ENCODE results near the gene PLVAP. TPM values are rescaled to one million over a fixed set of nuclear protein-coding genes. Genes with fewer than 3 reads are reported as not detected.

The PLVAP gene
- total RNA-seq, 1 donor from 2014 or later = not detected

- H3K4me3 Mint-ChIP-seq (ENCODE audit: low read depth) = peak overlapping the region; percentile 47
- intact Hi-C loops (cut with micrococcal nuclease) = no loop called here
- H3K27ac Mint-ChIP-seq = no peak overlapping the region
- H3K27me3 Mint-ChIP-seq (ENCODE audit: low read depth) = peaks cover 9% of the 10 kb centered on the region
- H3K36me3 Mint-ChIP-seq (ENCODE audit: low read depth) = peaks cover 16% of the 10 kb centered on the region
- DNase-seq (ENCODE audit: low spot score) = peak; percentile 43
- H3K4me1 Mint-ChIP-seq (ENCODE audit: low read depth) = peaks cover 15% of the 10 kb centered on the region
- no peaks in the 10 kb centered on the region for H3K9me3 Mint-ChIP-seq
Measured at GRCh38 chr19:17332677-17333581, 44.2 kb downstream of the PLVAP start.

- Mint-ChIP-seq H3K27me3 (ENCODE audit: low read depth) (peaks cover 9% of the 10 kb centered on the region), H3K27ac (no peak overlapping the region), H3K4me1 (ENCODE audit: low read depth) (peaks cover 15% of the 10 kb centered on the region), H3K36me3 (ENCODE audit: low read depth) (peaks cover 16% of the 10 kb centered on the region), H3K4me3 (ENCODE audit: low read depth) (no peak overlapping the region), H3K9me3 (no peaks in the 10 kb centered on the region)
- no peak for DNase-seq (ENCODE audit: low spot score)
- intact Hi-C loops (cut with micrococcal nuclease) = no loop called here
Measured at GRCh38 chr19:17332360-17332676, 44.8 kb downstream of the PLVAP start.

DNA sequence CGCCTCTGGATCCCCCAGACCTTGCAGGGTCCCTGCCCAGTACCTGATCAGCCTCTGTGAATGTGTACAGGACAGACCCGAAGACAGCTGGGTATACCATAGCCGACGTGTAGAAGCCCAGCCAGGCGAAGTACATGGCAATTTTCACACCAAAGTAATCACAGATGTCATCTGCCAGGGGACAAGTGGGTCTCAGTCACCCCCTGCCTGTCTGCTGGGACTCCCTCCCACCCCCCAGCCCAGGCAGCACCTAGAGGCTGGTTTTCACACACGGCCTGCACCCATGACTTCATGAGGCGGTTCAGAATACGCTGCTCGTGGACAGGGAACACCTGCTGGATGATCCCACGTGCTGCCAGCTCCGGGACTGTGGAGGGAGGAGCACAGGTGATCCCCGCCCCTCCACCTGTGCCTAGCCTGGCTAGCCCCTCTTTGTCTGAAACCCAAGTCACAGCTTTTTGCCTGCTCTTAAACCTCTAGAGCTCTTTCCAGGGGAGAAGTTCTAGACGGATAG, 46.0 kb downstream of the PLVAP start:
- H3K9me3 Mint-ChIP-seq = no peaks in the 10 kb centered on the region
- peaks cover 9% of the 10 kb centered on the region for H3K27me3 Mint-ChIP-seq (ENCODE audit: low read depth)
- H3K27ac Mint-ChIP-seq = no peak overlapping the region
- peaks cover 14% of the 10 kb centered on the region for H3K4me1 Mint-ChIP-seq (ENCODE audit: low read depth)
- H3K36me3 Mint-ChIP-seq (ENCODE audit: low read depth) = peaks cover 16% of the 10 kb centered on the region
- intact Hi-C loops (cut with micrococcal nuclease) = no loop called here
- DNase-seq (ENCODE audit: low spot score) = no peak
- H3K4me3 Mint-ChIP-seq (ENCODE audit: low read depth) = no peak overlapping the region

DNA sequence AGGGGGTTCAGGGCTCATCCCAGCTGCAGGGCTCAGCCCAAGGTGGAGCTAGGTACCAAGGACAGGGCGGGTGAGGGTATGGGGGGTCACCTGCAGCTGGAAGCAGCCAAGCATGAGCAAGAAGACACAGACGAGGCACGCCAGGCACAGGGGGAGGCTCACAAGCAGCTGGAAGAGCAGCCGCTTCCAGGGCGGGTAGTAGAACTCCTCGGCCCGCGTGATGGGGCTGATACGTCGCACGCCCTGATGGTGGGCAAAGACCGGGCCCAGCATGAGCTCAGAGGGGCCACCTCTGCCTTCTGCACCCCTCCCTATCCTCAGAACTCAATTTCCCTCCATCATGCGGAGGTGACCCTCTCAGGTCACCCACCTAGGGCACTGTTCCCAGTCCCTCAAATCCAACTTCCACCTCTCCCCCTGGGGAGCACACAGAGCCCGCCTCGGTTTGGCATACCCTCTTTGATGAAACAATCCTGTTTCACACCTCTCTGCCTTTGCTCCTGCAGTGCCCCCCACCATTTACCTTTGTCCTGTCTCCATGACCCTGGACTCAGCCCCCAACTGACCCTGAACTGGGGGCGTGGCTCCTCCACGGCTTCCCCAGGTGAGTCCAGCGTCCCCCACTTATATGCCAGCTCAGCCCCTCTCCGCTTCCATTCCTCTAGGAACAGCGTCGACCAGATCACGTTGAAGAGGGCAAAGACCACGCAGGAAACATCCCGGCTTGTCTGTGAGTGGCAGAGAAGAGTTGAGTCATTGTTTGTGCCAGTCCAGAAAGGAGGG, 46.7 kb downstream of the PLVAP start:
- no peak for DNase-seq (ENCODE audit: low spot score)
- Mint-ChIP-seq H3K4me3 (ENCODE audit: low read depth) (no peak overlapping the region), H3K9me3 (no peaks in the 10 kb centered on the region), H3K4me1 (ENCODE audit: low read depth) (peaks cover 14% of the 10 kb centered on the region), H3K36me3 (ENCODE audit: low read depth) (peaks cover 16% of the 10 kb centered on the region), H3K27ac (no peak overlapping the region), H3K27me3 (ENCODE audit: low read depth) (peaks cover 9% of the 10 kb centered on the region)
- intact Hi-C loops (cut with micrococcal nuclease) = no loop called here

DNA sequence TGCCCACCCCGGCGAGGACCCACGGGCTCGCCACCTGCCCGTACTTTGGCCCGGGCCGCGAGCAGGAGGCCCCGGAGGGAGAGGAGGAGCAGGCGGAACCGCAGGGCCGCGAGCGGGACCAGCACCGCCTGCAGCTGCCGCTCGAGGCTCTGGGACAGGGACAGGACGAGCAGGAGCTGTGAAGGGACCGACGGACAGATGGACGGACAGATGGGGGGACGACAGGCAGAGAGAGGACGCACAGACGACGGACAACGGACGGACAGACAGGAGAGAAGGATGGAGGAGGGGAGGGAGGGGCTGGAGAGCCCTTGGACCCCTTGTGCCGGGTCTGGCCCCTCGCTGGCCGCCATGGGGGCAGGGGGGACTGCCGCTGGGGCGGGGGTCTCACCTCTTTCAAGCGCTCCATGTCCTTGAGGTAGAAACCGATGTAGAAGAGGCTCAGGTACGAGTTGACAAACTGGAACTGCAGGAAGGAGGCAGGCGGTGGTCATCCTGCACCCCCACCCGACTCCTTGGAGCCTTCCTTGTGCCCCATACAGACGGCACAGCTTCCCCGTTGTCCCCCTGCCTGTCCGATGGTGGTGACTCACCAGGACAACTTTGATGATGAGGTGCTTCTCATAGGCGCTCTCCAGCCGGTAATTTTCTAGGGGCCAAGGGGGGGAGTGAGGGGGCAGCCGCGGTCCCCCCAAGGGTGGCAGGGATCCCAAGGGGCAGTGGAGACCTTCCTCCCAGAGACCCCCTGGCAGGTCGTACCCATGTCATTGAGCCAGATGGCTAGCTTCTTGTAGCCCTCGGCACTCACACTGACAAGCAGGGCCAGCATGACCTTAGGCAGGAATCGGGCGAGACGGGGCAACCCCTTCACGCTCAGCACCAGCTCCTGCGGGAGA, 47.5 kb downstream of the PLVAP start:
- no peak for DNase-seq (ENCODE audit: low spot score)
- H3K4me1 Mint-ChIP-seq (ENCODE audit: low read depth) = peaks cover 8% of the 10 kb centered on the region
- H3K4me3 Mint-ChIP-seq (ENCODE audit: low read depth) = peak overlapping the region; percentile 52
- no peak overlapping the region for H3K27ac Mint-ChIP-seq
- intact Hi-C loops (cut with micrococcal nuclease) = no loop called here
- peaks cover 9% of the 10 kb centered on the region for H3K27me3 Mint-ChIP-seq (ENCODE audit: low read depth)
- peaks cover 16% of the 10 kb centered on the region for H3K36me3 Mint-ChIP-seq (ENCODE audit: low read depth)
- H3K9me3 Mint-ChIP-seq = no peaks in the 10 kb centered on the region

DNA sequence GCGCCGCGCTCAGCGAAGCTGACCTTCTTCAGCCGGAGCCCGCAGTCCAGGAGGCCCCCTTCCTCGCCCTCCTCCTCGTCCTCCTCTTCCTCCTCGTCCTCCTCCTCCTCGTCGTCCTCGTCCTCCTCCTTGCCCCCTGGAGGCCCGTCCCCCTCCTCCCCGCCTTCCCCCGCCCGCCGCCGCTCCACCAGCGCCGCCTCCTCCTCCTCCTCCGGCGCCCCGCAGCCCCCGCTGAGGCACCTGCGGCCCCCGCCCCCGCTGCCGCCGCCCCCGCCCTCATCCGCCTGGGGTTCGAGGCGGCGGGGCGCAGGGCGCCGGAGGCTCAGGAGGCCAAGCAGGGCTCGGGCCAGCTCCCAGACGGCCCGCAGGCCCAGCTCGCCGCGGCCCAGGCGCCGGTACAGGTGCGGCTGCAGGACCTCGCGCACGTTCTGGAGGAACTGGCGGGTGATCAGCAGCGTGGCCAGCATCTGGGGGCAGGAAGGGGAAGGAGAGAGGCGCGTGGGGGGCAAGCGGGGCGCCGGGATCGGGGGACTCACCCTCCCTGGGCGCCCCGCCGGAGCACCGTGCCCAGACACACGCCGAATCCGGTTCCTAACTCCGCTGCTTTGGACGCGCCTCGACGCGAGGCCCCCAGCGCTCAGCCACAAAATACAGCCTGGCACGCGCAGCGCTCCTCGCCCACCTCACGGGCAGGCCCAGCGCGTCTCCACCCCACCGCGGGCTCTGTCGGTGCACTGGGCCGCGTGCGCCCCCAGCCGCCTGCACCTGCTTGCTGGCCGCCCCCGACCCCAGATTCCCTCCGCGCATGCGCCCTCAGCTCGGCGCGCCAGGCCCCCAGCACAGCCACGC, 48.4 kb downstream of the PLVAP start:
- H3K9me3 Mint-ChIP-seq = no peaks in the 10 kb centered on the region
- no peak for DNase-seq (ENCODE audit: low spot score)
- peaks cover 6% of the 10 kb centered on the region for H3K4me1 Mint-ChIP-seq (ENCODE audit: low read depth)
- peak overlapping the region; percentile 49 for H3K4me3 Mint-ChIP-seq (ENCODE audit: low read depth)
- H3K27ac Mint-ChIP-seq = no peak overlapping the region
- peaks cover 13% of the 10 kb centered on the region for H3K36me3 Mint-ChIP-seq (ENCODE audit: low read depth)
- H3K27me3 Mint-ChIP-seq (ENCODE audit: low read depth) = peaks cover 9% of the 10 kb centered on the region
- intact Hi-C loops (cut with micrococcal nuclease) = loop anchor here (1.0 kb wide), 1 partner anchor 19 kb away; the partner anchor contains the start of gene DDA1

- Mint-ChIP-seq H3K27ac (no peak overlapping the region), H3K36me3 (ENCODE audit: low read depth) (peaks cover 12% of the 10 kb centered on the region), H3K4me3 (ENCODE audit: low read depth) (peak overlapping the region; percentile 59), H3K27me3 (ENCODE audit: low read depth) (peaks cover 9% of the 10 kb centered on the region), H3K4me1 (ENCODE audit: low read depth) (peaks cover 4% of the 10 kb centered on the region), H3K9me3 (no peaks in the 10 kb centered on the region)
- DNase-seq (ENCODE audit: low spot score) = no peak
- intact Hi-C loops (cut with micrococcal nuclease) = loop anchor here (1.0 kb wide), 1 partner anchor 19 kb away; the partner anchor contains the start of gene DDA1
Measured at GRCh38 chr19:17327654-17328516, 49.3 kb downstream of the PLVAP start.

DNA sequence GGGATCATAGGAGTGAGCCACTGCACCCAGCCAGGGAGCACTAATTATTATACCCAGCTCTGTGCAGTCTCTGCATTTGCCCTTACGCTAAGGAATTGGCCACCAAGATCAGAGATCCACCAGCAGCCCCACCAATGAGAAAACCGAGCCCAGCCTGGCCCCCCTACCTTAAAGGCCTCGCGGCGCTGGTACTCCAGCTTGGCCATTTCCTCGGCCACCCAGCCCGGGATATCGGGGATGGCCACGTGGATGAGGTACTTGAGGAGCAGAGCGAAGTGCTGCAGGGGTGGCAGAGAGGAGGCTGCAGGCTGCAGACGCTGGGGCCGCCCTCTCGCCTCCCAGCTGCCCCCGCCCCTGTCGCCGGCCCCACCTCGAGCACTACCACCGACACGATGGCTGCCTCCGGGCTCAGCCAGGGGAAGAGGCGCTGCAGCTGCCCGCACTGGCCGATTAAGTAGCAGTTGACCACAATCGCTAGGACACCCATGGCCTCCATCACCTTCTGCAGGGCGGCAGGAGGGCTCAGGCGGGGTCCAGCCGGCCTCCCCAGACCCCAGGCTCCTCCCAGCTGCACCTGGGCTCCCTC, 50.0 kb downstream of the PLVAP start:
- Mint-ChIP-seq H3K4me1 (ENCODE audit: low read depth) (no peaks in the 10 kb centered on the region), H3K36me3 (ENCODE audit: low read depth) (peaks cover 12% of the 10 kb centered on the region), H3K4me3 (ENCODE audit: low read depth) (no peak overlapping the region), H3K27ac (no peak overlapping the region), H3K27me3 (ENCODE audit: low read depth) (peaks cover 9% of the 10 kb centered on the region), H3K9me3 (no peaks in the 10 kb centered on the region)
- DNase-seq (ENCODE audit: low spot score) = no peak
- intact Hi-C loops (cut with micrococcal nuclease) = no loop called here

- Mint-ChIP-seq H3K27me3 (ENCODE audit: low read depth) (peaks cover 9% of the 10 kb centered on the region), H3K4me3 (ENCODE audit: low read depth) (no peak overlapping the region), H3K9me3 (no peaks in the 10 kb centered on the region), H3K4me1 (ENCODE audit: low read depth) (no peaks in the 10 kb centered on the region), H3K27ac (no peak overlapping the region), H3K36me3 (ENCODE audit: low read depth) (peaks cover 14% of the 10 kb centered on the region)
- no peak for DNase-seq (ENCODE audit: low spot score)
- intact Hi-C loops (cut with micrococcal nuclease) = no loop called here
Measured at GRCh38 chr19:17326595-17326966, 50.6 kb downstream of the PLVAP start.

DNA sequence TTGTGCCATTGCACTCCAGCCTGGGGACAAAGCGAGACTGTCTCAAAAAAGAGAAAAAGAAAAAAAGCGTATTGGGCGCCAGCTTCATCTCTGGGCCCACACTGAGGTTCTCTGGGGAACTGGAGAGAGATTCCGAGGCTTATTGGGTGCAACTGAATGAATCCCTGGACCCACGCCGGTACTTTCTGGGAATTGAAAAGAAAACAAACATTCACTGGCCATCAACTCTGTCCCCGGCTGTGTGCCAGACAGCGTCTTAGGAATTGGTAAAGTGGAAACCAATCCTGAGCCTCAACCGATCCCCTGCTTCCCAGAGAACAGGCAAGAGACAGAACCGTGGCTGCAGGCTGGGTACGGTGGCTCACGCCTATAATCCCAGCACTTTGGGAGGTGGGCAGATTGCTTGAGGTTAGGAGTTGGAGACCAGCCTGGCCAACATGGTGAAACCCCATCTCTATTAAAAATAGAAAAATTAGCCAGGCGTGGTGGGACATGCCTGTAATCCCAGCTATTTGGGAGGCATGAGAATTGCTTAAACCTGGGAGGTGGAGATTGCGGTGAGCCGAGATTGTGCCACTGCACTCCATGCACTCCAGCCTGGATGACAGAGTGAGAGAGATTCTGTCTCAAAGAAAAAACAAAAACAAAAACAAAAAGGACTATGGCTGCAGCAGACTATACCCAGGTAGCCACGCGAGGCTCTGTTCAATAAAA, 51.1 kb downstream of the PLVAP start:
- H3K27ac Mint-ChIP-seq = no peak overlapping the region
- intact Hi-C loops (cut with micrococcal nuclease) = no loop called here
- no peaks in the 10 kb centered on the region for H3K4me1 Mint-ChIP-seq (ENCODE audit: low read depth)
- H3K4me3 Mint-ChIP-seq (ENCODE audit: low read depth) = no peak overlapping the region
- peaks cover 9% of the 10 kb centered on the region for H3K27me3 Mint-ChIP-seq (ENCODE audit: low read depth)
- peaks cover 15% of the 10 kb centered on the region for H3K36me3 Mint-ChIP-seq (ENCODE audit: low read depth)
- no peak for DNase-seq (ENCODE audit: low spot score)
- H3K9me3 Mint-ChIP-seq = no peaks in the 10 kb centered on the region

Data from activated T-helper 2 cell treated with anti-CD3 and anti-CD28 coated beads, Interferon-gamma antibody, Interleukin-2, Interleukin-4, amounts not matched to agents 10 μg/mL and 5 μg/mL and 100 μg/mL, durations not matched to agents 14 hours and 24 hours and 36 hours (primary cell).